Measurements from ENCODE around the gene CCDC136. TPM values are rescaled to one million over a fixed set of nuclear protein-coding genes. Genes with fewer than 3 reads are reported as not detected.

CCDC136 gene
- total RNA-seq, 2 donors from 2014 or later: 15.1 to 23.8 TPM

DNA sequence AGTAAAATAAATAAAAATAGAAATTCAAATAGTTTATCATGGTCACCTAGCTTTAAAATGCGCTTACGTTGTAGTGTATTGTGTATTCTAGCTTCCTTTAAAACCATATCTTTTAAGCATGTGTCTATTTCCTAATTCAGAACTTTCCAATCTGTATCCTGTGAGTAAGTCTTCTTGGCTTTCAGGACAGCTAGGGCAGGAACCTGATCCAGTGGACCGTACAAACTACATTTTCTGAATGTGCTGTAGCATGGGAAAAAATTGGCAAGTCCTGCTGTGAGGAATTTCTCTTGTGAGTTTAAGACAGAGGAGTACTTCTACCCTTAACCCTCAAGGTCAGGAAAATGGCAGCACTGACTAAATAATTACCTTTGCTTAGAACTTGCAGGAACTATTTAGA lies 28.2 kb upstream of the CCDC136 start:
- Mint-ChIP-seq H3K4me1 (ENCODE audit: low read depth in 2 of 2) (no peaks in the 10 kb centered on the region), H3K9me3 (no peaks in the 10 kb centered on the region), H3K27me3 (no peaks in the 10 kb centered on the region), H3K4me3 (no peak overlapping the region), H3K27ac (no peak overlapping the region), H3K36me3 (peaks cover 3% of the 10 kb centered on the region)
- DNase-seq (ENCODE audit: low spot score) (no peak), ATAC-seq (no peak)

DNA sequence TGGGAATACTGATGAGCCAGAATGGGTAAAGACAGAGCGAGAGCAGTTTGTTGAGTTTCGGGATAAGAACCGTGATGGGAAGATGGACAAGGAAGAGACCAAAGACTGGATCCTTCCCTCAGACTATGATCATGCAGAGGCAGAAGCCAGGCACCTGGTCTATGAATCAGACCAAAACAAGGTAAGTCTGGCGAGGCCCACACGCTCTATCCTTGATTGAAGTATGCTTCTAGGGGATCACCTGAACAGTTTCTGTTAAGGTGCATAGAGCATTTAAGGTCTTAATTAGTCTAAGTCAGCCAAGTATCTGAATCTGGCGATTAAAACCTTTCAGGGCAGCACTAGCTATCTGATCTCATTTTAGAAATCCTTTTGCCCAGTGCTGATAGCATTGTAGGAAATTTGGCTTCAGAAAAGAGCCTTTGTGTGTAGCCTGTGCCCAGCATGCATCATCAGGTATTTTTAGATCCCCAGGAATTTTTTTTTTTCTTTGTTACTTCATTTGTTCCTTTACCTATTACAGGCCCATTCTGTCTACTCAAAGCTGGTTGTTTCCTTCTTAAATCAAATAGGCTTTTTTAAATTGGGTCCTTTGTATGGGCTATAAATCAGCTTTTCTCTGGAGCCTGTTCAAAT lies 24.2 kb upstream of the CCDC136 start:
- no peaks in the 10 kb centered on the region for H3K9me3 Mint-ChIP-seq
- peaks cover 17% of the 10 kb centered on the region for H3K36me3 Mint-ChIP-seq

DNA sequence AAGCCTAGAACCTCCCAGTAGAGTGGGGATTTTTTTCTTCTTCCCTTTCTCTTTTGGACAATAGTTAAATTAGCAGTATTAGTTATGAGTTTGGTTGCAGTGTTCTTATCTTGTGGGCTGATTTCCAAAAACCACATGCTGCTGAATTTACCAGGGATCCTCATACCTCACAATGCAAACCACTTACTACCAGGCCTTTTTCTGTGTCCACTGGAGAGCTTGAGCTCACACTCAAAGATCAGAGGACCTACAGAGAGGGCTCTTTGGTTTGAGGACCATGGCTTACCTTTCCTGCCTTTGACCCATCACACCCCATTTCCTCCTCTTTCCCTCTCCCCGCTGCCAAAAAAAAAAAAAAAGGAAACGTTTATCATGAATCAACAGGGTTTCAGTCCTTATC lies 21.5 kb upstream of the CCDC136 start:
- no peaks in the 10 kb centered on the region for H3K9me3 Mint-ChIP-seq
- H3K27me3 Mint-ChIP-seq: no peaks in the 10 kb centered on the region
- peaks cover 23% of the 10 kb centered on the region for H3K36me3 Mint-ChIP-seq
- no peak overlapping the region for H3K27ac Mint-ChIP-seq
- no peaks in the 10 kb centered on the region for H3K4me1 Mint-ChIP-seq (ENCODE audit: low read depth in 2 of 2)
- H3K4me3 Mint-ChIP-seq: no peak overlapping the region
- no peak for ATAC-seq
- no peak for DNase-seq (ENCODE audit: low spot score)

More for the DNA sequence above, 24.2 kb upstream of the CCDC136 start:
- DNase-seq (ENCODE audit: low spot score) (no peak), ATAC-seq (no peak)
- no peak overlapping the region for H3K4me3 Mint-ChIP-seq
- no peak overlapping the region for H3K27ac Mint-ChIP-seq
- no peaks in the 10 kb centered on the region for H3K27me3 Mint-ChIP-seq
- no peaks in the 10 kb centered on the region for H3K4me1 Mint-ChIP-seq (ENCODE audit: low read depth in 2 of 2)

DNA sequence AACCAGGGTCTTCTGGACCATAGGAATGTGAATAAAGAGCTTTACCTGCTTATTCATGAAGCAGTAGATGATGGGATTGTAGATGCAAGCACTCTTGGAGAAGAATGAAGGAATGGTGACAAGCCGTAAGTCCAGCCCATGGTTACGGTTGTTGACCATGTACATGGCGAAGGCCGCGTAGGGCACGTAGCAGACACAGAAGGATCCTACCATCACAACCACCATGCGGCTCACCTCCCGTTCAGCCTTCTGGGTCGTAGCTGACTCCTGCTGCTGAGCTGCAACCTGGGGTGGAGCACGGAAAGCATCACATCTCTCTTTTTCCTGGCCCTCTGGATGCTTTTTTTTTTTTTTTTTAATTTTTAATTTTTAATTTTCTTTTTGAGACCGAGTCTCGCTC lies 18.2 kb upstream of the CCDC136 start:
- Mint-ChIP-seq H3K27me3 (no peaks in the 10 kb centered on the region), H3K4me3 (no peak overlapping the region), H3K27ac (no peak overlapping the region), H3K9me3 (no peaks in the 10 kb centered on the region), H3K36me3 (peaks cover 36% of the 10 kb centered on the region), H3K4me1 (ENCODE audit: low read depth in 2 of 2) (peaks cover 7 to 13% of the 10 kb centered on the region in 2 donors)
- no peak for DNase-seq (ENCODE audit: low spot score)
- ATAC-seq: no peak

DNA sequence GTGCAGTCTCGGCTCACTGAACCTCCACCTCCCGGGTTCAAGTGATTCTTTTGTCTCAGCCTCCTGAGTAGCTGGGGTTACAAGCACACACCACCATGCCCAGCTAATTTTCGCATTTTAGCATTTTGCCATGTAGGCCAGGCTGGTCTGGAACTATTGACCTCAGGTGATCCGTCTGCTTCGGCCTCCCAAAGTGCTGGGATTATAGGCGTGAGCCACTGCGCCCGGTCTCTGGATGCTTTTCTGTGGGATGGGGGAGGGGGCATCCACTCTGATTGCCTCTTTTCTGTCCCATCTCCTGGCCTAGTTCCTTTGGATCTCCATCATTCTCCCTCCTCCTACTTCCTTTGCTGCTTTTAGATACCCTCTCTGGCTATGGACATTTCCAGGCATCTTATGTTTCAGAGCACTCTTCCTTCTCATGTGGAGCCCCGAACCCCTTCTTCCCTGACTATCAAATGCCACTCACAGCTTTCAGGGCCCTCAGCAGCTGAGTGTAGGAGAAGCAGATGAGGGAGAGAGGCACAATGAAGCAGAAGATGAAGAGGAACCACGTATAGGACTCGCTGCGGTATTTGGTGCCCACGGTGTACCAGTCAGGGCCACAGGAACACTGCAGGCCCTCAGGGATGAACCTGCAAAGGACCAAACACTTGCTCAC lies 17.6 kb upstream of the CCDC136 start:
- DNase-seq (ENCODE audit: low spot score): no peak
- Mint-ChIP-seq H3K4me3 (no peak overlapping the region), H3K9me3 (no peaks in the 10 kb centered on the region), H3K36me3 (peaks cover 32% of the 10 kb centered on the region), H3K27ac (no peak overlapping the region), H3K4me1 (ENCODE audit: low read depth in 2 of 2) (peaks cover 7 to 13% of the 10 kb centered on the region in 2 donors), H3K27me3 (no peaks in the 10 kb centered on the region)
- ATAC-seq: no peak

DNA sequence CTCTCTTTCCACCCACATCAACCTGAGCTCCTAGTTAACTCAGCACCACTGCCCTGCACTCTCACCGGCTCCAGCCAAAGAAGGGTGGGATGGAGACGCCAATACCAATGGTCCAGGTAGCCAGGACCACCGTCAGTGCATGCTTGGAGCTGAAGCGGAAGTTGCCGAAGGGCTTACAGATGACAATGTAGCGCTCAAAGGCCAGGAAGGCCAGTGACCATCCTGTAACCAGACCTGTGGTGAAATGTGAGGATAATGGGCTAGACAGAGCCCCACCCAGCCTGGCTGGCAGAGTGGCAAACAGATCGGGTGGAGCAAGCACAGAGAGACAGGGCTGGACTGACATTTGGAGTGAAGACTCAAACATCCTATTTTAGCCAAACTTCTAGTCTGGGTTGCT lies 16.8 kb upstream of the CCDC136 start:
- ATAC-seq (no peak), DNase-seq (ENCODE audit: low spot score) (no peak)
- Mint-ChIP-seq H3K9me3 (no peaks in the 10 kb centered on the region), H3K4me1 (ENCODE audit: low read depth in 2 of 2) (peaks cover 7 to 13% of the 10 kb centered on the region in 2 donors), H3K4me3 (no peak overlapping the region), H3K27ac (no peak overlapping the region), H3K36me3 (peaks cover 25% of the 10 kb centered on the region), H3K27me3 (no peaks in the 10 kb centered on the region)

DNA sequence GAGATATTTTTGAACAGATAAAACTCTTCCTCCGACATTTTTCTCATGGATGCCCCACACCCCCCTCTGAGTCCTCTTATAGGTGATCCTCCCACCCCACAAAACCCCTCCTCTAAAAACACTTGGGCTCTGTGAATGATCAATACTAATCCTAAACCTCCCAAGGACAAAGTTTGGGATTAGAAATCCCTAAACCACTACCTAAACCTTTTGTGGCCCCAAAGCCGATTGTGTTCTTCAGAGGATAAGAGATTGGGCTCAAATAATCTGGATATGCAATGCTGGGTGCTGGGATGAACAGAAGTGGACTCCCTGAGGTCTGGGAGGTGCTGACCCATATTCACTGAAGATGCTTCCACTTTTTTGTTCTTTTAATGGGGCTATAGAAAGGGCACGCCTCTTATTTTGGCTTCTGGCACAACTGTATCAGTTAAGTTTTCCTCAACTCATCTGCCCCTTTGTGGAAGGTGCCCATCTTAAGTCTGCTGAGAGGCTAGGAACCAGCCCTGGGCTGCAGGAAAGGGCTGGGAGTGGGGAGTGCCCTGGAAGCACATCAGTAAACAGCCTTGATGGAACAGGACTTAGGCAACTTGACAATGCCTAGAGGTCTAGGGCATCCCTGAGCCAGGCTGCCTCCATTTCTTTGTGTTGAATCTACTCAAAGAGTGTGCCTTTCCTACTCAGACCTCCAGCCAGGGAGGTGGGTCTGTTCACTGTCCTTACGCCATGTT lies 15.9 kb upstream of the CCDC136 start, which contains the start of gene OPN1SW:
Gene OPN1SW, minus strand, starts transcription at position 51 of the 731 bp plus-strand sequence. Its CDS starts 13 bp downstream, at position 38.
- no peak within 1 kb of the TSS for H3K4me3 Mint-ChIP-seq
- DNase-seq (ENCODE audit: low spot score) (no peak), ATAC-seq (no peak)
- peaks cover 25% of the 10 kb centered on the region for H3K36me3 Mint-ChIP-seq
- peak within 1 kb of the TSS in 1 of 2 donors; percentile 69 for H3K27ac Mint-ChIP-seq
- no peaks in the 10 kb centered on the region for H3K9me3 Mint-ChIP-seq
- peaks cover 7 to 13% of the 10 kb centered on the region in 2 donors for H3K4me1 Mint-ChIP-seq (ENCODE audit: low read depth in 2 of 2)
- no peaks in the 10 kb centered on the region for H3K27me3 Mint-ChIP-seq

DNA sequence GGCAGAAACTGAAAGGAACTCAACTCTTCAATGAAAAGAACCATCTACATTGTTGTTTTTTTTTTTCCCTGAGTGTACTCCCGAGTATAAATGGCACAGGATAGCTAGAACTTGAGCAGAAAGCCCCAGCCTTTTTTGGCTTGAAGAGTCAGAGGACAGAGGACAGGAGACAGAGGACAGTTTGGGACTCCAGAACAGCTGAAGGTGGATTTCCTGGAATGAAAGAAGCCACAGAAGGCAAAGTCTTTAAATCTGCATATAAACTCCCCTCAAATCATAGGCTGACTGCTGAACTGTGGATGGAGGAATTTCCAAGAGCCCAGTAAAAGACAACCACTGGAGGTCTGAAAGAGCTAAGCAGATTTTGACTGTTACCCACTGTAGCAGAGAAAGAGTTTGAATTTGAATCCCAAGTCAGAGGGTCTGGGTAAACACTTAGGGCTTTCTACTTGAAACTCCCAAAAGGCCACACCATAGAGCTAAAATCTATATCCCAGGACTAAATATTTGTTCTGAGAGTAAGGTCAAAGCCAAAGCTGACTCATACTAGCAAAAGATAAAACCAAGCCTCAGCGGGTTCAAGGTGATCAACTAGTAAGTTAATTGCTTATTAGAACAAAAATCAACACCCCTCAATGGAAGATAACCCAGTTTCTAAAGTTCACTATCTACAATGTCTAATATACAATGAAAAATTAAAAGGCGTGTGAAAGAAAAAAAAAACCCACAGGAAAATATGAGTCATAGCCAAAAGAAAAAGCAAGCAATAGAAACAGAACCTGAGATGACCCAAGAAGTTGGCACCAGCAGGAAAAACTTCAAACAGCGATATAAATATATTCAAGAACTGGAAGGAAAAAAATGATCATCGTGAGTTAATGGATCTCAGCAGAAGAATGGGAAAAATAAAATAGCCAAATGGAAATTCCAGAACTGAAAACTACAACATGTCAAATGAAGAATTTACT lies 14.3 kb upstream of the CCDC136 start:
- no peak for DNase-seq (ENCODE audit: low spot score)
- peak overlapping the region in 1 of 2 donors; percentile 8 for H3K27ac Mint-ChIP-seq

DNA sequence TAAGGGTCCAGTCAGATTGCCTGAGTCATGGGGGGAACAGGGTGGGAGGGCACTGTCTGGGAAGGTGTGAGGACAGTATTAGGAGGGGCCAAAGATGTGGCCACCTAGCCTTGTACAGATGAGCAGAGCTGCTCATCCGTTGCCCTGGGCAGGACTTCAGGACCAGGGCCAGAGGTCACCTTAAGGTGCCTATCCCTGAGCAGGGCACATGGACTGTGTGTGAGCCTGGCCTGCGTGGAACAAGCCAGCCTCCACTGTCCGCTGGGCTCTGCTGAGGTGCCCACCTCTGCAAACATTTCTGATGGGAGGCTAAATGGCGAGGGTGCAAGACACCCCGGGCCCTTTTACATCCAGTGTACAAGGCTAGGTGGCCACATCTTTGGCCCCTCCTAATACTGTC lies 12.8 kb upstream of the CCDC136 start:
- DNase-seq (ENCODE audit: low spot score) (no peak), ATAC-seq (peak in 1 of 2 donors; percentile 25)
- H3K27ac Mint-ChIP-seq: no peak overlapping the region
- no peak overlapping the region for H3K4me3 Mint-ChIP-seq
- H3K9me3 Mint-ChIP-seq: no peaks in the 10 kb centered on the region
- H3K36me3 Mint-ChIP-seq: peaks cover 19% of the 10 kb centered on the region
- H3K4me1 Mint-ChIP-seq (ENCODE audit: low read depth in 2 of 2): peaks cover 7 to 13% of the 10 kb centered on the region in 2 donors
- peaks cover 0 to 3% of the 10 kb centered on the region in 2 donors for H3K27me3 Mint-ChIP-seq

More for the DNA sequence above, 14.3 kb upstream of the CCDC136 start:
- no peaks in the 10 kb centered on the region for H3K9me3 Mint-ChIP-seq
- H3K36me3 Mint-ChIP-seq: peaks cover 19% of the 10 kb centered on the region
- no peaks in the 10 kb centered on the region for H3K27me3 Mint-ChIP-seq
- peaks cover 7 to 13% of the 10 kb centered on the region in 2 donors for H3K4me1 Mint-ChIP-seq (ENCODE audit: low read depth in 2 of 2)
- ATAC-seq: no peak
- no peak overlapping the region for H3K4me3 Mint-ChIP-seq

DNA sequence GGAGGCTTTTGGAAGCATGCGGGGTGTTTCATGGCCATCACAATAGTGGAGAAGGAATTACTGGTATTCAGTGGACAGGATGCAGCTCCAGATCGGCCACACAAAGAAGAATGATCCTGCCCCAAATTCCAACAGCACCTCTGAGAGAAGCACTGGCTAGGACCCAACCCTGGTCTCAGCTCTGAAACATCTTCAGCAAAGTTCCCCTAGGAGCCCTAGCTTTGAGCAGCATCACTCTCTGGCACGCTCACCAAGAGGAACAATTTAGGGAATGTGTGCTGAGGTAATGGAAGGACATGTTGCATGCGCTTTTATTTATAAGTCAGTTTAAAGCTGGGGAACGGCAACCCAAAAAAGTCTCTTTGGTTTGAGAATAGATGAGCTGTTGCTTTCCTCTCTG lies 10.6 kb upstream of the CCDC136 start:
- H3K4me1 Mint-ChIP-seq (ENCODE audit: low read depth in 2 of 2): peaks cover 7 to 13% of the 10 kb centered on the region in 2 donors
- peaks cover 13% of the 10 kb centered on the region for H3K36me3 Mint-ChIP-seq
- no peak overlapping the region for H3K4me3 Mint-ChIP-seq
- H3K27me3 Mint-ChIP-seq: peaks cover 0 to 3% of the 10 kb centered on the region in 2 donors
- ATAC-seq (no peak), DNase-seq (ENCODE audit: low spot score) (no peak)
- H3K9me3 Mint-ChIP-seq: no peaks in the 10 kb centered on the region
- no peak overlapping the region for H3K27ac Mint-ChIP-seq

DNA sequence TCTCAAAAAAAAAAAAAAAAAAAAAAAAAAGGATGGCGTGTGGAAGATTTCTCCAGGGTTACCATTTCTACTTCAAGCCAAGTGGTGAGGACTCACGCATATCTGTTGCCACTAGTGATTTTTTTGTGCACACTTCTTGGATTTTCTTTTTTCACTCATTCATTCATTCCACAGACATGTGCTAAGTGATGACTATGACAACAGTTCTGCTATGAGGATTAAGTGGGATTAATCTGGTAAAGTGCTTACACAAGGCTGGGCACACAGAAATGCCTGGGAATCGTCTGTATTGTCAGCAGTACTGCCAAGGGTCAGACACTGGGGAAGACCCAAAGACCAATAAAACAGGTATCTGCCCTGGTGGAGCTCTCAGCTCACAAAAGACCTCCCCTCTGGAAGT lies 9.9 kb upstream of the CCDC136 start:
- peaks cover 7 to 9% of the 10 kb centered on the region in 2 donors for H3K4me1 Mint-ChIP-seq (ENCODE audit: low read depth in 2 of 2)
- DNase-seq (ENCODE audit: low spot score) (no peak), ATAC-seq (no peak)
- peaks cover 0 to 3% of the 10 kb centered on the region in 2 donors for H3K27me3 Mint-ChIP-seq
- H3K36me3 Mint-ChIP-seq: peaks cover 13% of the 10 kb centered on the region
- no peak overlapping the region for H3K27ac Mint-ChIP-seq
- no peak overlapping the region for H3K4me3 Mint-ChIP-seq
- H3K9me3 Mint-ChIP-seq: no peaks in the 10 kb centered on the region

DNA sequence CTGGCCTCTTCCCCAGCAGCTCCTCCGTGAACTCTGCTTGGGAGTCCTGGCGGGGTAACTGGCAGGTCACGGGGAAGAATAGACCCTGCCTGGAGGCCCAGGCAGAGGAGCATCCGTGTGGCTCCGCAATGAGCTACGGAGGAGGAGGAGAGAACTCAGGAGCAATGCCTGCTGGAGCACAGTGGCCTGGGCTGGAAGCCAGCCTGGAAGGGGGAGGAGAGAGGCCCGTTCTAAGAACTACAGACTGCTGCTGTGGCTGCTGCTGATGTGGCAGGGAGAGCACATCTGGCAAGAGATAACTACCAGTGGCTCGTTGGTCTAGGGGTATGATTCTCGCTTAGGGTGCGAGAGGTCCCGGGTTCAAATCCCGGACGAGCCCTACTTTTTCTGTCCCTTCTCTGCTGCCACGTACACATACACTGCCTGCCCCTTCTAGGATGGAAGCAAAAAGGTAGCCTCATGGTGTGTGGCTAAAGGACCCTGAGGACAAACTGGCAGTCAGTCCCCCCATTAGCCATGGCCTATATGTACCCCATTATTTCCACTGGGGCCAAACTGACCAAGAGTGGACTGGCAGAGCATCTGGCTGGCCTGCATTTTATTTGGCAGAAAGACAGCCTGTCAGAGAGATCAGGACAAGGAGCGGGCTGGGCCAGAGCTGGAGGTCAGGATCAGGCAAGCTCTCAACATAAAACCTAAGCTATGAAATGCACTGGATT lies 8.5 kb upstream of the CCDC136 start:
- no peaks in the 10 kb centered on the region for H3K36me3 Mint-ChIP-seq
- no peak overlapping the region for H3K4me3 Mint-ChIP-seq
- H3K27ac Mint-ChIP-seq: no peak overlapping the region
- peak; percentile 26 to 65 for ATAC-seq
- DNase-seq (ENCODE audit: low spot score): no peak
- no peaks in the 10 kb centered on the region for H3K9me3 Mint-ChIP-seq
- H3K27me3 Mint-ChIP-seq: peaks cover 0 to 3% of the 10 kb centered on the region in 2 donors
- no peaks in the 10 kb centered on the region for H3K4me1 Mint-ChIP-seq (ENCODE audit: low read depth in 2 of 2)

DNA sequence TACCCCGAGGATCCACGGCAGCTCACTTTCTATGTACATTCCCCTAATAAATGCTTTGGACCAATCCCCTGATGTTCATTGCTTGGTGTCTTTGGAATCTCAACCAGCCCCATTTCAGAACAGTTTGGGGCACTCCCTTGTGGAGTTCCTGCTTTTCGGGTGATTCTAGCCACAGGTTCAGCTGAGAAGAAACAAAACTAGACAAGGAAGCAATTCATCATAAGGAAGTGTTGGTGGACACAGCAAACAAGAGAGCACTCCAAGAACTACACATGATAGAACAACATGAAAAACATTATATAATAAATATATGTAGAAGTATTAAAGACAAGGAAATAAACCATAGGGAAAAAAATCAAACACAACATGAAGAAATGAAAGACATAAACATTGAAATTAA lies 6.0 kb upstream of the CCDC136 start:
- Mint-ChIP-seq H3K4me1 (ENCODE audit: low read depth in 2 of 2) (peaks cover 4 to 7% of the 10 kb centered on the region in 2 donors), H3K9me3 (no peaks in the 10 kb centered on the region), H3K36me3 (no peaks in the 10 kb centered on the region), H3K27ac (no peak overlapping the region), H3K27me3 (peaks cover 0 to 3% of the 10 kb centered on the region in 2 donors), H3K4me3 (no peak overlapping the region)
- no peak for ATAC-seq
- DNase-seq (ENCODE audit: low spot score): no peak
